GM18909 (cell line): ENCODE measurements around the gene MACROH2A2.
"Not testable (repeated sequence)": the region's sequence is repeated elsewhere in the genome, so short reads cannot be mapped to it uniquely, and the experiment has no call there.

Experiments used
- ATAC-seq: cut with Tn5 transposase; IDR thresholded peaks from one replicate; pipeline ENCODE4 v1.9.1; 2021; ENCODE audit warnings: mild to moderate bottlenecking; ENCODE audit not compliant: unreplicated experiment, poor library complexity

MACROH2A2 gene

DNA sequence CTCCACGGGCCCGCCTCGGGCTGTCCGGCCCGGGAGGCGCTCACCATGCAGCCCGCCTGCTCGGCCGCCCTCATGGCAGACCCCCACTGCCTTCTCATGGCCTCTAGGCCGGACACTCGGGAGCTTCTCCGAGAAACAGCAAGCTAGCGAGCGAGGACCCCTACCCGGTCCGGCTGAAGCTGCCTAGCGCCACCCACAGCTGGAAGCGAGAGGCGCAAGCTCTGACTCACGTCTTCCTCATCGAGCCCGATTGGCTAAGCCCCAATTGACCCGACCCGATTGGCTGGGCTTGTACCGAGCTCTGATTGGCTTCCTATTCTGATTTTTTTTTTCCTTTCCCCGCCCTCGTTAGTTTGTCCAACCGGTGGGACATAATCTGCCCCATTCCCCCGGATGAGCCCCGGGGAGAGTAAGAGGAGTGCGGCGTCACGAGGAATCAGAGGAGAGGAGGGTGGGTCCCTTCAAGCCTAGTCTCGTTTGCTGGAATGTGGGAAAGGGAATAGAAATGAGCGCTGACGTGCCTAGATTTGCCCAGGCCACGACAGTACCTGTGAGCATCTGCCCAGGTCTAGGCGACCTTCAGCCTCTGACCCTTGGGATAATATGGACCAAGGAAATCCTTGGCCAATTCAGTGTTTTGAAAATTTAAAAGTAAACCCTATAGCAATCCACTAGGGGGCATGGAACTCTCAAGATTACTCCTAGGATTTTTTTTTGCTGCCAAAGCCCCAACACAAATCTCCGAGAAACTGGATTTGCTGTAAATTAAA lies 94.0 kb downstream of the MACROH2A2 start, which contains the start of gene TYSND1:
TSS of gene TYSND1 (minus strand) at position 212 of the 770 bp plus-strand sequence. CDS start at position 98, 114 bp downstream.
- peak; percentile 86 for ATAC-seq

DNA sequence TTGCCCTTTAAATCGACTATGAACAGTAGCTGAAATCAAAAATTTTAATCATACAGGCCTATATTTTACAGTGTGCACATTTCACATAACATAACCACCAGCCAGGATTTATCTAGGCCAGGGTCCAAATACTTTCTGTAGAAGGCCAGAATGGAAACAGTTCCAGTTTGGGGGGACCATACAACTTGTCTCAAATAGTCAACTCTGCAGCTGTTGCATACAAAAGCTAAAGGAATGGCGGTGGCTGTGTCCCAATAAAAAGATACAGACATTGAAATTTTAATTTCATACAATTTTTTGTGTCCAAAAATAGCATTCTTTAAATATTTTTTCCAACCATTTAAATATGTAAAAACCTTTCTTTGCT lies 94.6 kb downstream of the MACROH2A2 start:
- no peak for ATAC-seq

DNA sequence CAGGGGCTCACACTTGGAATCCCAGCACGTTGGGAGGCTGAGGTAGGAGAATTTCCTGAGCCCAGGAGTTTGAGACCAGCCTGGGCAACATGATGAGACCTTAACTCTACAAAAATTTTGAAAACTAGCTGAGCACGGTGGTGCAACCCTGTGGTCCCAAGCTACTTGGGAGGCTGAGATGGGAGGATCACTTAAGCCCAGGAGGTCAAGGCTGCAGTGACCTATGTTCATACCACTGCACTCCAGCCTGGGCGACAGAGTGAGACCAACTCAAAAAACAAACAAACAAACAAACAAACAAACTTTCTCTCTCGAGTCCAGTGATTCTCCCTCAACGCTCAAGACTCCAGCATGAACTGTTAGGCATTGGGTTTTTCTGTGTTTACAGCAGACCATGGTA lies 95.9 kb downstream of the MACROH2A2 start:
- ATAC-seq: no peak

DNA sequence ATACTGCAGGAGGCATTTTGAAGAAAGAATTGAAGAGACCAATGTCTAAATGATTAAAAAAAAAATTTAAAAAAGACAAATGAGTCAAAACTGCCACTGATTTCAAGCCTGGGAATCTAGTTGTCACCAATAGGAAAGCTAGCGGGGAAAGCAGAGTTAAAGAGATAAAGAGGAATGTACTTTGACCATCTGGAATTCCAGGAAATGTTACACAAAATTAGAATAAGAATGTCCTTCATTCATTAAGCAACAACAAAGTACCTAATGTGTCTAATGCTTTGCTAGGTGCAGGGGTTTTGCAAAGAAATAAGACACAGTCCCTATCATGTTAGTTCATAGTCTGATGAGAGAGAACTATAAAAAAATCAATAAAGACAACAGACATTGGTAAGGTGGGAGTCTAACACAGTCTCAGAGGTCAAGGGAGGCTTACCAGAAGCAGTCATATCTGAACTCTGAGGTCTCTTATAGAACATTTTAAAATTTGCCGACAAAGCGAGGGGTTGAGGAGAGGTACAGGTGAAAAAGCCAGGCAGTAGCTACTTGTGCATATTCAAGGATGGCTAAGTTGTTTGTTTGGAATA lies 102.7 kb downstream of the MACROH2A2 start:
- no peak for ATAC-seq

DNA sequence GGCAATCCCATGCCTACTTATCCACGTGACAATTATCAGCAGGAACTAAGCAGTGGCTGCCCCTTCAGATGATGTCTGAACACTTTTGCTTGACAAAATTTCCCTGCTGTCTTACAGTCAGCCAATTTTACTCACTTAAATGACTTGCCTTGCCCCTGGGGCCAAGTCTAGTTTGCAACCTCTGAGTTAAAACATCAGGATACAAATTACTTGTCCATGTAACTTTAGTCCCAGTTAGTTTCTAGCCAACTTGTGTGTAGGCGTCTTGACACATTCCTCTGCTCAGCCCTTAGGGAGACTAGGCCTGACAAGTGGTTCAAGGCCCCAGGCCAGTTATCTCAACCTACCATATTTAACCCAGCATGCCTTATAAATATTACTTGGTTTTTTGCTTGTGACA lies 105.5 kb downstream of the MACROH2A2 start:
- no peak for ATAC-seq

DNA sequence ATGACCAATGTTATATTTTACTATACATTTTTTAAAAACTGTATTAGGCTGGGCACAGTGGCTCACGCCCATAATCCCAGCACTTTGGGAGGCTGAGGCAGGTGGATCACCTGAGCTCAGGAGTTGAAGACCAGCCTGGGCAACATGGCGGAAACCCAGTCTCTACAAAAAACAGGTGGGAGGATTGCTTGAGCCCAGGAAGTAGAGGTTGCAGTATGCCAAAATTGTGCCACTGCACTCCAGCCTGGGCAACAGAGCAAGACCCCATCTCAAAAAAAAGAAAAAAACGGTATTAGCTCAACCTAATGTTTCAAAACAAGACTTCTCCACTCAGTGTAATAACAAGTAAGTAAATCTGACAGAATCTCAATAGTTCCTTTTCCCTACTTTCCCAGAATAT lies 106.7 kb downstream of the MACROH2A2 start:
- not testable (repeated sequence) for ATAC-seq

DNA sequence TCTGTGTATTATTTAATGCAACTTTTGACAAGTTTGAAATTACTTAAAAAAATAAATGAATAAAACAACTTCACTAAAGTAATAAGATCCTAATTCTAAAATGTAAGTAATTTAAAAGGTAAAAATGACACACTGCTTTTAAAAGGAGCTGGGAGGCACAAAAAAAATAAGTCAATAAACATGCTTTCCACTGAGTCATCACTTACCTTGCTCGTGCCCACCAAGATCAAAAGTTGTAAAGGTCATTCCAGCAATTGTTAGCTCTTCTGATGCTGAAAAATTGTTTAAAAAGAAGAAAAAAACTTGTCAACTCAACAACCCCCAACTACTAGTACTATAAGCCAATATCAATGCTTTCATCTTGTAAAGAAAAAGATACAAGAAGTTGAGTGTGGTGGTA lies 108.2 kb downstream of the MACROH2A2 start:
- ATAC-seq: no peak
